ENCODE measurements around the gene DLG4. TPM values are rescaled to one million over a fixed set of nuclear protein-coding genes. Genes with fewer than 3 reads are reported as not detected.
A peak's percentile ranks its signal among the peaks of the same experiment; 100 is the strongest.

The DLG4 gene
- total RNA-seq, 1 donor from 2014 or later = 44.3 TPM

GRCh38 chr17:7218758-7219157 is 878 bp downstream of the DLG4 start:
- H3K27me3 Mint-ChIP-seq (ENCODE audit: unreplicated experiment) = peaks cover 44% of the 10 kb centered on the region
- peaks cover 17% of the 10 kb centered on the region for H3K36me3 Mint-ChIP-seq (ENCODE audit: low read depth, unreplicated experiment)
- H3K27ac Mint-ChIP-seq (ENCODE audit: unreplicated experiment) = peak overlapping the region; percentile 74
- H3K4me1 Mint-ChIP-seq (ENCODE audit: unreplicated experiment) = peaks cover 54% of the 10 kb centered on the region
- no peaks in the 10 kb centered on the region for H3K9me3 Mint-ChIP-seq (ENCODE audit: unreplicated experiment)
- peak overlapping the region; percentile 86 for H3K4me3 Mint-ChIP-seq (ENCODE audit: unreplicated experiment)
- TF ChIP-seq CTCF (IDR thresholded peaks at IDR 0.05; ENCODE audit: unreplicated experiment) = no peak
- DNase-seq (ENCODE audit: low spot score) = no peak

DNA sequence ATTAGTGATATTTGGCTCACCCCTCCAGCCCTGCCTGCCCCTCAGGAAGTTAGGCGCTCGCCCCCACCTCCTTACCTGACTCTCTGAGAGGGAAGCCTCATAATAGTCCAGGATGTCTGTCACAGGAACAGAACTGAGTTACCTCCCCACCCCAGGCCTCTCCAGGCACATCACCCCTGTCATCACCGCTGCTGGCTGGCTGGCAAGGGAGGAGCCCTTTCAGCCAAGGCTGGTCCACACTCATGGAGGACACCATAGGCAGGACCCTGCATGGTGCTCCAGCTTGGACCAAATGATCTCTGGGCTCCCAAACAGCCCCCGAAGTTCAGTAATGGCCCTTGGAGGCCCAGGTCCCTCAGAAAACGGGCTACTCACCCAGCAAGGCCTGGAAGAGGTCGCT is 1.5 kb downstream of the DLG4 start:
- Mint-ChIP-seq H3K4me1 (ENCODE audit: unreplicated experiment) (peaks cover 60% of the 10 kb centered on the region), H3K27ac (ENCODE audit: unreplicated experiment) (no peak overlapping the region), H3K27me3 (ENCODE audit: unreplicated experiment) (peaks cover 46% of the 10 kb centered on the region), H3K4me3 (ENCODE audit: unreplicated experiment) (peak overlapping the region; percentile 86), H3K36me3 (ENCODE audit: low read depth, unreplicated experiment) (peaks cover 17% of the 10 kb centered on the region), H3K9me3 (ENCODE audit: unreplicated experiment) (no peaks in the 10 kb centered on the region)
- no peak for TF ChIP-seq CTCF (IDR thresholded peaks at IDR 0.05; ENCODE audit: unreplicated experiment)
- no peak for DNase-seq (ENCODE audit: low spot score)

DNA sequence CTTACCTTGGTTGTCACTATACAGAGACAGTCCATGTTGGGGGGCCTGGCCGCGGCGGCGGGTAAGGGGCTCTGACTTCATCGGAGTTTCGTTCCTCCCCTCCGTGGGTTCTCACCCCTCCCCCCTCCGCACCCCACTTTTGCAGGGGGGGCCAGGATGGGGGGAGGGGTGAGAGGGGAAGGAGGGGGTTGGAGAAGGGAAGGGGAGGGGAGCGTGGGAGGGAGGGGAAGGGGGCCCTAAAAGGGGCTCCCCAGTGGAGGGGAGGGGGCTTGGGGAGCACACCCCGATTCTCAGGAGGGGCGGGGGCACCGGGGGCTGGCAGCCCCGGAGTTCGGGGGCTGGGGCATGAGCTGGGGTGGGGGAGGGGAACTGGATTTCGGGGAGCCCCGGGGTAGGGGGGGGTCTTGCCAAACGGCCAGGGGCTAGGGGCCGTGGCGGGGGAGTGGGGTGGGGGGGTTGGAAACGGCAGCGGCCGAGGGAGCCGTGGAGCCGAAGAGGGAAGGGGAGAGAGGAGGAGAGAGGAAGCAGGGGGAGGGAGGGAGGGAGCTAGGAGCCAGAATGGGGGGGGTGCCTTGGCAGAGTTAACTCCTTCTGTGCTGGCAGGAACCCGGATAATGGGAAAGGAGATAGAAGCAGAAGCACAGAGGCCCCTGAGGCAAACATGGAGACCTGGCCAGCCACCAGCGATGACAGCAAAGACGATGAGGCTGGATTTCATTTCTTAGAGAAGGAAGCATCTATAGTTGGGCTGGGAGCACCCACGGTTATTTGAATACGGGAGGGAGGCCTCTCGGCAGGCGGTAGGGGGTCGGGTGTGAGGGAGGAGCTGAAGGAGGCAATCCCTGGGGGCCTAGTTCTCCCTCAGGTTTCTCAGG is 2.3 kb downstream of the DLG4 start:
- H3K9me3 Mint-ChIP-seq (ENCODE audit: unreplicated experiment) = no peaks in the 10 kb centered on the region
- H3K4me1 Mint-ChIP-seq (ENCODE audit: unreplicated experiment) = peaks cover 62% of the 10 kb centered on the region
- H3K27ac Mint-ChIP-seq (ENCODE audit: unreplicated experiment) = peak overlapping the region; percentile 92
- H3K4me3 Mint-ChIP-seq (ENCODE audit: unreplicated experiment) = peak overlapping the region; percentile 91
- H3K36me3 Mint-ChIP-seq (ENCODE audit: low read depth, unreplicated experiment) = peaks cover 17% of the 10 kb centered on the region
- peaks cover 47% of the 10 kb centered on the region for H3K27me3 Mint-ChIP-seq (ENCODE audit: unreplicated experiment)
- TF ChIP-seq CTCF (IDR thresholded peaks at IDR 0.05; ENCODE audit: unreplicated experiment) = no peak
- DNase-seq (ENCODE audit: low spot score) = peak; percentile 67

GRCh38 chr17:7216242-7217112 is 3.2 kb downstream of the DLG4 start:
- H3K9me3 Mint-ChIP-seq (ENCODE audit: unreplicated experiment) = no peaks in the 10 kb centered on the region
- peaks cover 68% of the 10 kb centered on the region for H3K4me1 Mint-ChIP-seq (ENCODE audit: unreplicated experiment)
- TF ChIP-seq CTCF (IDR thresholded peaks at IDR 0.05; ENCODE audit: unreplicated experiment) = no peak
- peaks cover 42% of the 10 kb centered on the region for H3K27me3 Mint-ChIP-seq (ENCODE audit: unreplicated experiment)
- H3K27ac Mint-ChIP-seq (ENCODE audit: unreplicated experiment) = peak overlapping the region; percentile 86
- DNase-seq (ENCODE audit: low spot score) = no peak
- H3K4me3 Mint-ChIP-seq (ENCODE audit: unreplicated experiment) = peak overlapping the region; percentile 91
- H3K36me3 Mint-ChIP-seq (ENCODE audit: low read depth, unreplicated experiment) = peaks cover 12% of the 10 kb centered on the region
